ENCODE data around the gene ABCG2.

DNA sequence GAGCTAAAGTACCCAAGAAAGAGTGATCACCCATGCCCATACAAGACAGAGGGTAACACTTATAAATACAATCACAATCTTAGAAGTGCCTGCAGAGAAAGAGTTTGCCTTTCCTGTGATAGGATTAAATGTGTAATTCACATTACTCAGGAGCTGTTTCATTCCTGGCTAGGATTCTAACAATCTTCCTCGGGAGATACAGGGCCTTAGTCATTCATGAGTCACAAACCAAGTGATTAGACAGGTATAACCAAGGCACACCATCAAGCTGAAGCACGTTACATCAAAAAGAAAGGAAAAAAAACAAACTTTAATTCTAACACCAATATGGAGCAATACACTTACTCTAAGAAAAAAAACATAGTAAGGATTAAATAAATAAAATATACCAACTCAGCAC is 14.9 kb downstream of the ABCG2 start:
- TF ChIP-seq CTCF (IDR thresholded peaks at IDR 0.05; ENCODE audit: control extremely low read depth in 1 of 3, insufficient read depth in 1 of 3, low read depth in 1 of 3, low read length in 3 of 3) (no peak), CHD1 (IDR thresholded peaks at IDR 0.05; ENCODE audit: low read depth, low read length) (no peak), SP1 (IDR thresholded peaks at IDR 0.05; ENCODE audit: low read depth, low read length) (no peak), RAD21 (IDR thresholded peaks at IDR 0.05 in 1 of 2, conservative IDR thresholded peaks at IDR 0.05 in 1 of 2; ENCODE audit: low read depth in 2 of 2, low read length in 2 of 2) (no peak), SIRT6 (IDR thresholded peaks at IDR 0.05; ENCODE audit: low read length) (no peak), POLR2A (IDR thresholded peaks at IDR 0.05; ENCODE audit: control extremely low read depth in 1 of 2, low read depth in 2 of 2, low read length in 2 of 2) (no peak), TEAD4 (IDR thresholded peaks at IDR 0.05; ENCODE audit: low read depth, low read length) (no peak), BACH1 (IDR thresholded peaks at IDR 0.05; ENCODE audit: low read length) (no peak), KDM1A (IDR thresholded peaks at IDR 0.05; ENCODE audit: borderline replicate concordance, low read length) (no peak)
